Stimulated activated CD8-positive, alpha-beta memory T cell treated with anti-CD3 and anti-CD28 coated beads, Interleukin-2, amount 100 ng/mL, for 48 hours (primary cell): ENCODE measurements around the gene MAL.
"Not testable (repeated sequence)": the region's sequence is repeated elsewhere in the genome, so short reads cannot be mapped to it uniquely, and the experiment has no call there.

Experiments
- DNase-seq, 2 donors: peaks; one replicate each; pipeline ENCODE4 v3.0.0-alpha.2; 2020; ENCODE audit warnings: low read depth in 2 of 2

MAL gene

DNA sequence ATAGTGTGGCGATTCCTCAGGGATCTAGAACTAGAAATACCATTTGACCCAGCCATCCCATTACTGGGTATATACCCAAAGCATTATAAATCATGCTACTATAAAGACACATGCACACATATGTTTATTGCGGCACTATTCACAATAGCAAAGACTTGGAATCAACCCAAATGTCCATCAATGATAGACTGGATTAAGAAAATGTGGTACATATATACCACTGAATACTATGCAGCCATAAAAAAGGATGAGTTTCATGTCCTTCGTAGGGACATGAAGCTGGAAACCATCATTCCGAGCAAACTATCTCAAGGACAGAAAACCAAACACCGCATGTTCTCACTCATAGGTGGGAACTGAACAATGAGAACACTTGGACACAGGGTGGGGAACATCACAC is 72.8 kb downstream of the MAL start:
- DNase-seq = not testable (repeated sequence)

DNA sequence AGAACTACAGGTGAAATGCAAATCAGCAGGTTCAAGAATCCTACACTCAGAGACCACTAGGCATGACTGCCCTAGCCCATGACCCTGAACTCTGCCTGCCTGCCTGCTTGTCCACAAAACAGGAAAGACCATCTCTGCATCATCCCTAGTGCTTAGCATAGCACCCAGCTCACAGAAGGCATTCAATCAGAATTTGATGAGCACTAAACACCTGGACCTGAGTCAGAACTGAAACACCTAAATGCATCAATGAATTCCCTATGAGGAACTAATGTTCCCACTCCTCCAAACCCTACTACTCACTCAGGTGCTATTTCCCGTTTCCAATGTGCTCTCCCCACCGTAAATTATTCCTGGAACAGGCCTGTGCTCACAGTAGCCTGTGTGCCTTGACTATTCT is 74.4 kb downstream of the MAL start:
- no peak for DNase-seq
